Measurements from ENCODE around the gene ELAVL4.

GRCh38 chr1:50103615-50104081, 5.1 kb upstream of the ELAVL4 start:
- no peak for TF ChIP-seq POLR2AphosphoS5 (IDR thresholded peaks at IDR 0.05)
- no peak for TF ChIP-seq POLR2A (IDR thresholded peaks at IDR 0.05)

Data from upper lobe of left lung (tissue), 4 donors.